Measurements from ENCODE around the gene PGM2.
"Not testable (repeated sequence)": the region's sequence is repeated elsewhere in the genome, so short reads cannot be mapped to it uniquely, and the experiment has no call there.

The PGM2 gene

GRCh38 chr4:37826295-37827029 is at the start of gene PGM2:
Gene PGM2 (plus strand): TSS chr4:37826686. CDS start chr4:37826733, 47 bp downstream.
- peak; percentile 76 to 89 for DNase-seq (ENCODE audit: low read depth in 2 of 2)

DNA sequence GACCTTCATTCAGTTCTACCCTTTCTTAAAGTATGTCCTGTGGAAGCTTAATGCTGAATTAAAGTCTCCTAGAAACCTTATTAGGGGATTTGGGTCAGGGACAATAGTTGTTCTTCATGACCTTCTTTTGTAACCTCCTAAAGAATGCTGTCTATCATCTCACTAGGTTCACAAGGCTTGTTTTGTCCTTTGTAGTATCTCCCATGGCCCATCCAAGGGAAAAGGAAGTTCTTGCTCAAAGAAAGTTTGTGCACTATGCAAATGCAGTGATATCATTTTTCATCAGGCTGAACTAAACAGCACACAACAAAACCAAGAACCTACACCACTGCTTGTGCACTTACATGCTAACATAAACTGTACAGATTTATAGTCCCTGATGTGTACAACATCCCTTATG is 46.6 kb upstream of the PGM2 start:
- no peak for DNase-seq (ENCODE audit: low read depth in 2 of 2)

- no peak for DNase-seq (ENCODE audit: low read depth in 2 of 2)
Measured at GRCh38 chr4:37780444-37781130, 45.9 kb upstream of the PGM2 start.

GRCh38 chr4:37781131-37781455 is 45.4 kb upstream of the PGM2 start:
- DNase-seq (ENCODE audit: low read depth in 2 of 2), result no peak

DNA sequence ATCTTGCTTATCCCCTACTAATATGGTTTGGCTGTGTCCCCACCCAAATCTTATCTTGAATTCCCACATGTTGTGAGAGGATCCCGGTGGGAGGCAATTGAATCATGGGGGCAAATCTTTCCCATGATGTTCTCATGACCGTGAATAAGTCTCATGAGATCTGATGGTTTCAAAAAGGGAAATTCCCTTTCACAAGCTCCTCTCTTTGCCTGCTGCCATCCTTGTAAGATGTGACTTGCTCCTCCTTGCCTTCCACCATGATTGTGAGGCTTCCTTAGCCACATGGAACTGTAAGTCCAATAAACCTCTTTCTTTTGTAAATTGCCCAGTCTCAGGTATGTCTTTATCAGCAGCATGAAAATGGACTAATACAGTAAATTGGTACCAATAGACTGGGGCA is 40.2 kb upstream of the PGM2 start:
- not testable (repeated sequence) for DNase-seq (ENCODE audit: low read depth in 2 of 2)

DNA sequence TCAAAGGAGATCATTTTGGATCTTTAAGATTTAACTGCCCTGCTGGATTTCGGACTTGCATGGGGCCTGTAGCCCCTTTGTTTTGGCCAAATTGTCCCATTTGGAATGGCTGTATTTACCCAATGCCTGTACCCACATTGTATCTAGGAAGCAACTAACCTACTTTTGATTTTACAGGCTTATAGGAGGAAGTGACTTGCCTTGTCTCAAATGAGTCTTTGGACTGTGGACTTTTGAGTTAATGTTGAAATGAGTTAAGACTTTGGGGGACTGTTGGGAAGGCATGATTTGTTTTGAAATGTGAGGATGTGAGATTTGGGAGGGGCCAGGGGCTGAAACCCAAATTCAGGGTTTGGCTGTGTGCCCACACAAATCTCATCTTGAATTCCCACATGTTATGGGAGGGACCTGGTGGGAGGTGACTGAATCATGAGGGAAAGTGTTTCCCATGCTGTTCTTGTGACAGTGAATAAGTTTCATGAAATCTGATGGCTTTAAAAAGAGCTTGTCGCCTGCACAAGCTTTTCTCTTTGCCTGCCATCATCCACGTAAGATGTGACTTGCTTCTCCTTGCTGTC is 38.5 kb upstream of the PGM2 start:
- DNase-seq (ENCODE audit: low read depth in 2 of 2), result not testable (repeated sequence)

- DNase-seq (ENCODE audit: low read depth in 2 of 2), result no peak
Measured at GRCh38 chr4:37788819-37789218, 37.7 kb upstream of the PGM2 start.

DNA sequence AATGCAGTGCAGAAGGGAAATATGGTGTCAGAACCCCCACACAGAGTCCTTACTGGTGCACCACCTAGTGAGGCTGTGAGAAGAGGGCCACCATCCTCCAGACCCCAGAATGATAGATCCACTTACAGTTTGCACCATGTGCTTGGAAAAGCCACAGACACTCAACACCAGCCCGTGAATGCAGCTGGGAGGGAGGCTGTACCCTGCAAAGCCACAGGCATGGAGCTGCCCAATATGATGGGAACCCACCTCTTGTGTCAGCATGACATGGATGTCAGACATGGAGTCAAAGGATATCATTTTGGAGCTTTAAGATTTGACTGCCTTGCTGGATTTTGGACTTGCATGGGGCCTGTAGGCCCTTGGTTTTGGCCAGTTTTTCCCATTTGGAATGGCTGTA is 34.2 kb upstream of the PGM2 start:
- no peak for DNase-seq (ENCODE audit: low read depth in 2 of 2)

DNA sequence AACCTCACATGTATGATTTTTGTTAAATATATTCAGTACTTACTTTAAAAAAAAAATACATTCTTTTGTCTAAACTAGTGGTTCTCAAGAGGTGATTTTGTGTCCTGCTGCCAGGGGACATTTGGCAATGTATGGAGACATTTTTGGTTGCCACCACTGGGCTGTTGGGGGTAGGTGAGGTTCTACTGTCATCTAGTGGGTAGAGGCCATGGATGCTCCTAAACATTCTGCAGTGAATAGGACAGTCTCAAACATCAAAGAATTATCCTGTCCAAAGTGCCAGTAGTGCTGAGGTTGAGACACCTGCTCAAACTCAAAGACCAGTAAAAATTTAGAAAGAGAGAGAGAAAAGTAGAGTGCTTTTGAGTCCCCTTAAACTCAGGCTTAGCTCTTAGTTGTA is 32.9 kb upstream of the PGM2 start:
- no peak for DNase-seq (ENCODE audit: low read depth in 2 of 2)

DNA sequence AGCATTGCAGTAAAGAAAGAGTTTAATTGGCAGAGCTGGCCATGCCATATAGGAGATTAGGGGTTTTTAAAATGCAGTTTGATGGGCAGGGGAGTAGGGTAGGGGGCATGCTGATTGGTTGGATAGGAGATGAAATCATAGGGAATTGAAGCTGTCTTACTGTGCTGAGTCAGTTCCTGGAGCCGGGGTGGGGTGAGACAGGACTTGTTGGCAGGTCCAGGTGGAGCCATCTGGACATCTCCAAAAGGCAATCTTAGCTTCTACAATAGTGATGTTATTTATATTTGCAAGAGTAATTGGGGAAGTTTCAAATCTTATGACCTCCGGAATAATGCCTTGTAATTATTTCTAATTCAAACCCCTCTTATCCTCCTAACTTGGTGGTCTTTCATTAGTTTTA is 32.4 kb upstream of the PGM2 start:
- DNase-seq (ENCODE audit: low read depth in 2 of 2), result no peak

GRCh38 chr4:37795581-37796195 is 30.8 kb upstream of the PGM2 start:
- DNase-seq (ENCODE audit: low read depth in 2 of 2), result no peak

DNA sequence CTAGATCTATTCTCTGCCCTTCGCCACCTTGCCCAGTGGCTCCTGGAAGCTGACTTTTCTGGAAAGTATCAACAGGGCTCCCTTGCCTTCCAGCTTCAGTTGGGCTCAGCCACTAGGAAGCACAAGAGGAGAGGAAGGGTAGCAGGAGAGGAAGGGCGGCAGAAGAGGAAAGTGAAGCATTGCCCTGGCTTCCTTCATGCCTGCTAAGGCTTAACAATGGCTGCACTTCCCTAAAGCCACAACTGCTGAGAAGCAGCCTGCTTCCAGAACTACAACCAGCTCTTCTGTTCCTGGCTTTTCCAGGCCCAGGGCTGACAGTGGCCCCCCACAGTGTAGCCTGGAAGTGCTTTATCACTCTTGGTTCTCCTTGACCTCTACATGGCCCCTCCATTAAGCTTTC is 29.1 kb upstream of the PGM2 start:
- no peak for DNase-seq (ENCODE audit: low read depth in 2 of 2)

- no peak for DNase-seq (ENCODE audit: low read depth in 2 of 2)
Measured at GRCh38 chr4:37797923-37798322, 28.6 kb upstream of the PGM2 start.

DNA sequence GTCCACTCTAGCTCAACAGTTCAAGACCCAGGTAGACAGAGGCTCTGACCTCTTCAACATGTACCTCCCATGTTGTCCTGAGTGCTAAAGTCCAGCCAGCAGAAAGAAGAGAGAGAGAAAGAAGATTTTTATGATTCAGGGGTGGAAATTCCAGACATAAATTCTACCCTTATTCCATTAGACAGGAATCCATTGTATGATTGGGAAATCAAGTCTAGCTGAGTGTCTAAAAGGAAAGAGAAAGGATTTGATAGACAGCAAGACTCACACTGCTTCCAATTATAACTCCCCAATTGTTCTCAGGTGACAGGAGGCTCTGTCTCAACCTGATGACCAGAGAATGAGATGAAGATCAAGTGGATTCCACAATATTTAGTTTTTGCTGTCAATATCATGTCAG is 27.9 kb upstream of the PGM2 start:
- DNase-seq (ENCODE audit: low read depth in 2 of 2), result no peak

DNA sequence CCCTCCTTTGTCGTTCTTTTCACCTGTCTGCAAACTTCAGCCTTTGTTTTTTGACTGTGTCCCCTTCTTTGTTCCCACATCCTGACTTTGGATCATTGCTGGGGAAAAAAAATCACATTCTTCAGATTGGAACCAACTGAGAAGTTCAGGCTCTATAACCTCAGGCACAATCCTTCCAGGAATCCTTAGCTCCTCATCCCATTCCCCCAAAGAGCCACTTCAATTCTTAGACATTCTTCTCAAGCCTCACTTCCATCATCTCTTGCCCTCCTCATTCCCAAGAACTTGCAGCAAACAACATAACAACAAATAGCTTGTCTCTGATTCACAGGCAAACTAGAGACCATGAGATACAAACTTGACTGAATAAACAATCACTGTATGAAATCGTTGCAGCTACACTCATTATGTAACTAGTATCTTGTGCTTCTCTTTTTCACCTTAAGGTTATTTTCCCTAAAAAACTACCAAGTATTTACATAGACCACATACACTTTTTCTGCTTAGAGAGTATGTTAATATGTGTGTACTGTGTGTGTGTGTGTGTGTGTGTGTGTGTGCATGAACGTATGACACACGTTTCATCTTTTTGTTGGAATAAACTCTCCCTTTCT is 26.4 kb upstream of the PGM2 start:
- no peak for DNase-seq (ENCODE audit: low read depth in 2 of 2)

GRCh38 chr4:37802068-37802666 is 24.3 kb upstream of the PGM2 start:
- no peak for DNase-seq (ENCODE audit: low read depth in 2 of 2)

DNA sequence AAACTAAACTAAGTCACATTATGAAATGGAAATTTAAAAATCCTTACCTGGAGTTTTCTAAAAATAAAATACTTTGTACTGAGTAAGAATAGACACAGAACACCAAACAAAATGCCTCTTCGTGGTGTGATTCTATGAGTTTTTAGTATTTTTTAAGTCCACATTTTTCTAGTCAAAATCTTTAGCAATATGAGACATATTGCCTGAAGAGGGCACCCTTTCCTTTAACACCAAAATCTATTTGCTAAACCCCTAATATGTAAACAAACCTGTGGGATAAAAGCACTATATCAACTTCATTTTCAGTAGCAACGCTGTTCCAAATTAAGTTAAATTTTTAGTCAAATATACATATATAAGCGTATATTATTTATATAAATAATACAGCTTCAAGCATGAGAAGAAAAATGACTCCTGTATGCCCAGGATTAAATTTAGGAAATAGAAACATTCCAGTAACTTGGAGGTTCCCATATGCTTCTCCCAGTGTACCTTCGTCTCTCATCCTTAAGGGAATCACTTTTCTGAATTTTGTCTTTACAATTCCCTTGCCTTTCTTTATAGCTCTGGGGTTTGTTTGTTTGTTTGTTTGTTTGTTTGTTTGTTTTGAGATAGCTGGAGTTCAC is 23.0 kb upstream of the PGM2 start:
- DNase-seq (ENCODE audit: low read depth in 2 of 2), result no peak

GRCh38 chr4:37805091-37805490 is 21.4 kb upstream of the PGM2 start:
- no peak for DNase-seq (ENCODE audit: low read depth in 2 of 2)

DNA sequence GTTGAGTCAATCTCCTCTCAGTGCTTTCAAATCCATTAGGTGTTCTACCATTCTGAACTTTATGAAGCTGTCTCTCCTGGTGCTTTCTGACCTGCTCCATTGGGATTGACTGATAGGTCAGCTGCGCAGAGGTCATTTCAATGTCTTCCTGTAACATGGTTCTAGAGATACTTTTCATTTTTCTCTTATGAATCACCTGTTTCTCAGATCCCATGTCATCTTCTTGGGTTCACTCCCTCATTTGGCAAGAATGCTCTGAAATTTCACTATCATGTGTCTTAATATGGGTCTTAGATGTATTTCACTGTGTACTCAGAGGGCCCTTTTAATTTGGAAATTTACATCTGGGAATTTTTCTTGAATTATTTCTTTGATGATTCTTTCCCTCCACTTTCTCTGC is 13.8 kb upstream of the PGM2 start:
- no peak for DNase-seq (ENCODE audit: low read depth in 2 of 2)

- DNase-seq (ENCODE audit: low read depth in 2 of 2), result no peak
Measured at GRCh38 chr4:37815591-37815990, 10.9 kb upstream of the PGM2 start.

GRCh38 chr4:37816006-37816405 is 10.5 kb upstream of the PGM2 start:
- no peak for DNase-seq (ENCODE audit: low read depth in 2 of 2)

GRCh38 chr4:37816719-37817118 is 9.8 kb upstream of the PGM2 start:
- DNase-seq (ENCODE audit: low read depth in 2 of 2), result no peak

All from stimulated activated CD4-positive, alpha-beta T cell treated with anti-CD3 and anti-CD28 coated beads, Interleukin-12 subunit alpha, Interleukin-12 subunit beta, amount 100 ng/mL, for 24 hours (primary cell).